ENCODE measurements around the gene SIX1.
A peak's percentile ranks its signal among the peaks of the same experiment; 100 is the strongest.

The SIX1 gene

GRCh38 chr14:60622210-60622916 lies 26.9 kb downstream of the SIX1 start:
- no peaks in the 10 kb centered on the region for H3K27me3 ChIP-seq (ENCODE audit: control insufficient read depth, low read length)
- no peaks in the 10 kb centered on the region for H3K9me3 ChIP-seq (ENCODE audit: control insufficient read depth, insufficient read depth, low read length)
- no peak overlapping the region for H3K27ac ChIP-seq (ENCODE audit: low read depth, low read length)
- peaks cover 26% of the 10 kb centered on the region for H3K4me1 ChIP-seq (ENCODE audit: control insufficient read depth, low read length)
- no peaks in the 10 kb centered on the region for H3K79me2 ChIP-seq (ENCODE audit: control insufficient read depth, low read length)
- H3K4me3 ChIP-seq (ENCODE audit: low read length), result no peak overlapping the region
- no peaks in the 10 kb centered on the region for H3K9me2 ChIP-seq (replicated peaks; ENCODE audit: control insufficient read depth, low read length)
- TF ChIP-seq CTCF (IDR thresholded peaks at IDR 0.05; ENCODE audit: low read depth, low read length, poor library complexity, severe bottlenecking), result no peak
- no peaks in the 10 kb centered on the region for H3K36me3 ChIP-seq (ENCODE audit: control insufficient read depth, low read length)
- H3K4me2 ChIP-seq (ENCODE audit: low read length), result no peak overlapping the region
- H4K20me1 ChIP-seq (ENCODE audit: control insufficient read depth, insufficient read depth, low read depth, low read length), result no peaks in the 10 kb centered on the region
- peaks cover under 1% of the 10 kb centered on the region; the same call in 1 of the 2 replicates for H3F3A ChIP-seq (ENCODE audit: control insufficient read depth, insufficient read depth)

GRCh38 chr14:60621386-60621785 lies 27.9 kb downstream of the SIX1 start:
- no peak for TF ChIP-seq EZH2phosphoT487 (IDR thresholded peaks at IDR 0.05; ENCODE audit: borderline replicate concordance, low read length)
- no peak for TF ChIP-seq CTCF (IDR thresholded peaks at IDR 0.05; ENCODE audit: low read depth, low read length, poor library complexity, severe bottlenecking)
- no peaks in the 10 kb centered on the region for H3K27me3 ChIP-seq (ENCODE audit: control insufficient read depth, low read length)
- no peak overlapping the region for H3K4me2 ChIP-seq (ENCODE audit: low read length)
- H3K36me3 ChIP-seq (ENCODE audit: control insufficient read depth, low read length), result no peaks in the 10 kb centered on the region
- H3F3A ChIP-seq (ENCODE audit: control insufficient read depth, insufficient read depth), result peaks cover 6% of the 10 kb centered on the region
- peaks cover 27% of the 10 kb centered on the region for H3K4me1 ChIP-seq (ENCODE audit: control insufficient read depth, low read length)
- no peak overlapping the region for H3K27ac ChIP-seq (ENCODE audit: low read depth, low read length)
- H3K9me3 ChIP-seq (ENCODE audit: control insufficient read depth, insufficient read depth, low read length), result no peaks in the 10 kb centered on the region
- no peaks in the 10 kb centered on the region for H4K20me1 ChIP-seq (ENCODE audit: control insufficient read depth, insufficient read depth, low read depth, low read length)
- H3K79me2 ChIP-seq (ENCODE audit: control insufficient read depth, low read length), result no peaks in the 10 kb centered on the region
- H3K9me2 ChIP-seq (replicated peaks; ENCODE audit: control insufficient read depth, low read length), result no peaks in the 10 kb centered on the region
- H3K4me3 ChIP-seq (ENCODE audit: low read length), result no peak overlapping the region

GRCh38 chr14:60618241-60618640 lies 31.0 kb downstream of the SIX1 start:
- Histone ChIP-seq H3K9me3 (ENCODE audit: control insufficient read depth, insufficient read depth, low read length) (no peaks in the 10 kb centered on the region), H3K4me2 (ENCODE audit: low read length) (peak overlapping the region; percentile 40), H3F3A (ENCODE audit: control insufficient read depth, insufficient read depth) (peaks cover 6% of the 10 kb centered on the region), H3K27ac (ENCODE audit: low read depth, low read length) (no peak overlapping the region), H3K27me3 (ENCODE audit: control insufficient read depth, low read length) (no peaks in the 10 kb centered on the region), H3K9me2 (replicated peaks; ENCODE audit: control insufficient read depth, low read length) (no peaks in the 10 kb centered on the region), H3K4me3 (ENCODE audit: low read length) (0 out of 2 replicates have a peak overlapping the region, but pooled peaks have one; percentile 0), H3K36me3 (ENCODE audit: control insufficient read depth, low read length) (no peaks in the 10 kb centered on the region), H4K20me1 (ENCODE audit: control insufficient read depth, insufficient read depth, low read depth, low read length) (no peaks in the 10 kb centered on the region), H3K4me1 (ENCODE audit: control insufficient read depth, low read length) (peaks cover 23% of the 10 kb centered on the region), H3K79me2 (ENCODE audit: control insufficient read depth, low read length) (no peaks in the 10 kb centered on the region)
- TF ChIP-seq CTCF (IDR thresholded peaks at IDR 0.05; ENCODE audit: low read depth, low read length, poor library complexity, severe bottlenecking) (no peak), EZH2phosphoT487 (IDR thresholded peaks at IDR 0.05; ENCODE audit: borderline replicate concordance, low read length) (no peak)

All from DOHH2 (cell line).